SW 1271 (cell line): Measurements from ENCODE around the gene FOSL2.
A peak's percentile ranks its signal among the peaks of the same experiment; 100 is the strongest.

Experiments used
- DNase-seq, 2 experiments: peaks; one replicate each; lab custom pipeline; 2025; lab: John Stamatoyannopoulos, UW

Gene FOSL2

GRCh38 chr2:28392297-28393113 lies at the start of gene FOSL2:
Gene FOSL2 (plus strand): TSS chr2:28392858. CDS start chr2:28393721, 863 bp downstream.
- peak; percentile 99 to 100 for DNase-seq

GRCh38 chr2:28343184-28343942 lies 49.3 kb upstream of the FOSL2 start:
- no peak for DNase-seq

GRCh38 chr2:28343971-28344715 lies 48.5 kb upstream of the FOSL2 start:
- DNase-seq: no peak

- DNase-seq: no peak
Observed at GRCh38 chr2:28344756-28345373, 47.8 kb upstream of the FOSL2 start.

- no peak for DNase-seq
Observed at GRCh38 chr2:28345619-28346018, 47.0 kb upstream of the FOSL2 start.

GRCh38 chr2:28346587-28346986 lies 46.1 kb upstream of the FOSL2 start:
- no peak for DNase-seq

GRCh38 chr2:28347193-28347592 lies 45.5 kb upstream of the FOSL2 start:
- no peak for DNase-seq

- no peak for DNase-seq
Observed at GRCh38 chr2:28347596-28347995, 45.1 kb upstream of the FOSL2 start.

- no peak for DNase-seq
Observed at GRCh38 chr2:28348149-28348567, 44.5 kb upstream of the FOSL2 start.

GRCh38 chr2:28348921-28349320 lies 43.7 kb upstream of the FOSL2 start:
- DNase-seq: no peak

- DNase-seq: no peak
Observed at GRCh38 chr2:28349546-28350165, 43.0 kb upstream of the FOSL2 start.

GRCh38 chr2:28350196-28350595 lies 42.5 kb upstream of the FOSL2 start:
- no peak for DNase-seq

- no peak for DNase-seq
Observed at GRCh38 chr2:28350791-28351285, 41.8 kb upstream of the FOSL2 start.

- no peak for DNase-seq
Observed at GRCh38 chr2:28351621-28352020, 41.0 kb upstream of the FOSL2 start.

GRCh38 chr2:28352104-28352503 lies 40.6 kb upstream of the FOSL2 start:
- no peak for DNase-seq

- no peak for DNase-seq
Observed at GRCh38 chr2:28352610-28353195, 40.0 kb upstream of the FOSL2 start.

- no peak for DNase-seq
Observed at GRCh38 chr2:28354920-28355520, 37.6 kb upstream of the FOSL2 start.

GRCh38 chr2:28355521-28356094 lies 37.0 kb upstream of the FOSL2 start:
- DNase-seq: no peak

- DNase-seq: no peak
Observed at GRCh38 chr2:28356095-28356911, 36.4 kb upstream of the FOSL2 start.
